ENCODE measurements around the gene STOML3. TPM values are rescaled to one million over a fixed set of nuclear protein-coding genes. Genes with fewer than 3 reads are reported as not detected.
A peak's percentile ranks its signal among the peaks of the same experiment; 100 is the strongest.

Gene STOML3
- total RNA-seq, 2 donors from 2014 or later = not detected

- no peaks in the 10 kb centered on the region for H3K9me3 Mint-ChIP-seq
- ATAC-seq = no peak
- no peak for DNase-seq (ENCODE audit: low spot score)
- H3K27ac Mint-ChIP-seq = no peak overlapping the region
- H3K36me3 Mint-ChIP-seq = no peaks in the 10 kb centered on the region
- no peak overlapping the region for H3K4me3 Mint-ChIP-seq
- H3K27me3 Mint-ChIP-seq = peaks cover 6 to 10% of the 10 kb centered on the region in 2 donors
- no peaks in the 10 kb centered on the region for H3K4me1 Mint-ChIP-seq (ENCODE audit: low read depth in 2 of 2)
These were observed 23.2 kb downstream of the STOML3 start for GRCh38 chr13:38967446-38967845.

- ATAC-seq (peak in 1 of 2 donors; percentile 56), DNase-seq (ENCODE audit: low spot score) (no peak)
- Mint-ChIP-seq H3K9me3 (no peaks in the 10 kb centered on the region), H3K27ac (no peak overlapping the region), H3K4me1 (ENCODE audit: low read depth in 2 of 2) (no peaks in the 10 kb centered on the region), H3K36me3 (no peaks in the 10 kb centered on the region), H3K4me3 (no peak overlapping the region), H3K27me3 (peaks cover 2 to 5% of the 10 kb centered on the region in 2 donors)
These were observed 25.4 kb downstream of the STOML3 start for GRCh38 chr13:38965281-38965680.

- peaks cover 0 to 3% of the 10 kb centered on the region in 2 donors for H3K27me3 Mint-ChIP-seq
- H3K4me3 Mint-ChIP-seq = no peak overlapping the region
- H3K27ac Mint-ChIP-seq = no peak overlapping the region
- DNase-seq (ENCODE audit: low spot score) (no peak), ATAC-seq (no peak)
- H3K36me3 Mint-ChIP-seq = no peaks in the 10 kb centered on the region
- no peaks in the 10 kb centered on the region for H3K4me1 Mint-ChIP-seq (ENCODE audit: low read depth in 2 of 2)
- H3K9me3 Mint-ChIP-seq = peaks cover 4% of the 10 kb centered on the region
These were observed 30.5 kb downstream of the STOML3 start for GRCh38 chr13:38960175-38960574.

GRCh38 chr13:38957794-38958592 is 32.6 kb downstream of the STOML3 start:
- no peak for DNase-seq (ENCODE audit: low spot score)
- Mint-ChIP-seq H3K27ac (no peak overlapping the region), H3K36me3 (no peaks in the 10 kb centered on the region), H3K4me1 (ENCODE audit: low read depth in 2 of 2) (no peaks in the 10 kb centered on the region), H3K9me3 (peaks cover 4% of the 10 kb centered on the region), H3K4me3 (no peak overlapping the region), H3K27me3 (peaks cover 0 to 6% of the 10 kb centered on the region in 2 donors)
- ATAC-seq = no peak

GRCh38 chr13:38954844-38955243 is 35.8 kb downstream of the STOML3 start:
- H3K36me3 Mint-ChIP-seq = no peaks in the 10 kb centered on the region
- ATAC-seq = no peak

GRCh38 chr13:38954291-38954690 is 36.3 kb downstream of the STOML3 start:
- Mint-ChIP-seq H3K4me3 (no peak overlapping the region), H3K36me3 (no peaks in the 10 kb centered on the region), H3K9me3 (peaks cover 4% of the 10 kb centered on the region), H3K4me1 (ENCODE audit: low read depth in 2 of 2) (no peaks in the 10 kb centered on the region), H3K27ac (no peak overlapping the region), H3K27me3 (peaks cover 0 to 6% of the 10 kb centered on the region in 2 donors)
- no peak for DNase-seq (ENCODE audit: low spot score)
- ATAC-seq = no peak

More at GRCh38 chr13:38954844-38955243, 35.8 kb downstream of the STOML3 start:
- Mint-ChIP-seq H3K27ac (no peak overlapping the region), H3K4me1 (ENCODE audit: low read depth in 2 of 2) (no peaks in the 10 kb centered on the region), H3K9me3 (peaks cover 4% of the 10 kb centered on the region), H3K4me3 (no peak overlapping the region), H3K27me3 (peaks cover 0 to 6% of the 10 kb centered on the region in 2 donors)
- DNase-seq (ENCODE audit: low spot score) = no peak

GRCh38 chr13:38952827-38953226 is 37.8 kb downstream of the STOML3 start:
- Mint-ChIP-seq H3K36me3 (no peaks in the 10 kb centered on the region), H3K9me3 (peaks cover 4% of the 10 kb centered on the region), H3K4me3 (no peak overlapping the region), H3K27me3 (peaks cover 0 to 6% of the 10 kb centered on the region in 2 donors), H3K27ac (no peak overlapping the region), H3K4me1 (ENCODE audit: low read depth in 2 of 2) (no peaks in the 10 kb centered on the region)
- no peak for DNase-seq (ENCODE audit: low spot score)
- no peak for ATAC-seq

- Mint-ChIP-seq H3K4me3 (no peak overlapping the region), H3K27me3 (peaks cover 0 to 6% of the 10 kb centered on the region in 2 donors), H3K9me3 (peaks cover under 1% of the 10 kb centered on the region), H3K27ac (no peak overlapping the region), H3K4me1 (ENCODE audit: low read depth in 2 of 2) (no peaks in the 10 kb centered on the region), H3K36me3 (no peaks in the 10 kb centered on the region)
- ATAC-seq (no peak), DNase-seq (ENCODE audit: low spot score) (no peak)
These were observed 38.9 kb downstream of the STOML3 start for GRCh38 chr13:38951525-38952313.

- no peak for ATAC-seq
- no peaks in the 10 kb centered on the region for H3K4me1 Mint-ChIP-seq (ENCODE audit: low read depth in 2 of 2)
- no peak for DNase-seq (ENCODE audit: low spot score)
- peaks cover 0 to 6% of the 10 kb centered on the region in 2 donors for H3K27me3 Mint-ChIP-seq
- no peak overlapping the region for H3K27ac Mint-ChIP-seq
- no peaks in the 10 kb centered on the region for H3K36me3 Mint-ChIP-seq
- no peak overlapping the region for H3K4me3 Mint-ChIP-seq
- H3K9me3 Mint-ChIP-seq = peaks cover 3% of the 10 kb centered on the region
These were observed 39.6 kb downstream of the STOML3 start for GRCh38 chr13:38950987-38951386.

- no peak for ATAC-seq
- H3K9me3 Mint-ChIP-seq = peaks cover 3% of the 10 kb centered on the region
- no peak overlapping the region for H3K4me3 Mint-ChIP-seq
- no peak for DNase-seq (ENCODE audit: low spot score)
- no peaks in the 10 kb centered on the region for H3K36me3 Mint-ChIP-seq
- H3K27me3 Mint-ChIP-seq = no peaks in the 10 kb centered on the region
- H3K27ac Mint-ChIP-seq = no peak overlapping the region
- H3K4me1 Mint-ChIP-seq (ENCODE audit: low read depth in 2 of 2) = no peaks in the 10 kb centered on the region
These were observed 43.6 kb downstream of the STOML3 start for GRCh38 chr13:38947054-38947453.

- Mint-ChIP-seq H3K36me3 (no peaks in the 10 kb centered on the region), H3K9me3 (peaks cover 3% of the 10 kb centered on the region), H3K27me3 (no peaks in the 10 kb centered on the region), H3K4me1 (ENCODE audit: low read depth in 2 of 2) (no peaks in the 10 kb centered on the region), H3K27ac (no peak overlapping the region), H3K4me3 (no peak overlapping the region)
- ATAC-seq (no peak), DNase-seq (ENCODE audit: low spot score) (no peak)
These were observed 46.4 kb downstream of the STOML3 start for GRCh38 chr13:38944219-38944618.

GRCh38 chr13:38943231-38943630 is 47.4 kb downstream of the STOML3 start:
- Mint-ChIP-seq H3K27me3 (no peaks in the 10 kb centered on the region), H3K9me3 (peaks cover 3% of the 10 kb centered on the region), H3K4me3 (no peak overlapping the region), H3K4me1 (ENCODE audit: low read depth in 2 of 2) (no peaks in the 10 kb centered on the region), H3K36me3 (no peaks in the 10 kb centered on the region), H3K27ac (no peak overlapping the region)
- DNase-seq (ENCODE audit: low spot score) (no peak), ATAC-seq (no peak)

GRCh38 chr13:38941353-38941945 is 49.2 kb downstream of the STOML3 start:
- Mint-ChIP-seq H3K4me1 (ENCODE audit: low read depth in 2 of 2) (no peaks in the 10 kb centered on the region), H3K9me3 (peaks cover under 1% of the 10 kb centered on the region), H3K36me3 (no peaks in the 10 kb centered on the region), H3K27ac (no peak overlapping the region), H3K27me3 (peaks cover 0 to 8% of the 10 kb centered on the region in 2 donors), H3K4me3 (no peak overlapping the region)
- ATAC-seq (no peak), DNase-seq (ENCODE audit: low spot score) (no peak)

- Mint-ChIP-seq H3K27me3 (peaks cover 0 to 17% of the 10 kb centered on the region in 2 donors), H3K4me1 (ENCODE audit: low read depth in 2 of 2) (no peaks in the 10 kb centered on the region), H3K9me3 (no peaks in the 10 kb centered on the region), H3K4me3 (no peak overlapping the region), H3K36me3 (no peaks in the 10 kb centered on the region), H3K27ac (no peak overlapping the region)
- ATAC-seq (no peak), DNase-seq (ENCODE audit: low spot score) (no peak)
These were observed 56.8 kb downstream of the STOML3 start for GRCh38 chr13:38933786-38934185.

All from natural killer cell treated with Interleukin-12 subunit alpha and Interleukin-12 subunit beta and Interleukin-15 and Interleukin-18, amount 100 ng/mL, for 72 hours (primary cell).